GM12873 (cell line): ENCODE results near the gene UTP14A.

Source experiments
- CTCF ChIP-seq: IDR thresholded peaks from 2 replicates; pipeline ENCODE4 v1.5.1; 2012; ENCODE audit warnings: low read depth, mild to moderate bottlenecking, moderate library complexity, low read length, control low read depth; ENCODE audit not compliant: insufficient read depth; ENCODE audit errors: missing control alignments

The UTP14A gene

GRCh38 chrX:129934952-129935351 lies 29.0 kb downstream of the UTP14A start:
- TF ChIP-seq CTCF = no peak

- TF ChIP-seq CTCF = no peak
These were observed 32.1 kb downstream of the UTP14A start for GRCh38 chrX:129938081-129938480.

- no peak for TF ChIP-seq CTCF
These were observed 34.0 kb downstream of the UTP14A start for GRCh38 chrX:129939986-129940385.

GRCh38 chrX:129940721-129941120 lies 34.8 kb downstream of the UTP14A start:
- no peak for TF ChIP-seq CTCF

GRCh38 chrX:129945131-129945530 lies 39.2 kb downstream of the UTP14A start:
- no peak for TF ChIP-seq CTCF

GRCh38 chrX:129953334-129953648 lies 47.3 kb downstream of the UTP14A start:
- no peak for TF ChIP-seq CTCF

- no peak for TF ChIP-seq CTCF
These were observed 47.9 kb downstream of the UTP14A start for GRCh38 chrX:129953881-129954280.

- no peak for TF ChIP-seq CTCF
These were observed 48.8 kb downstream of the UTP14A start for GRCh38 chrX:129954804-129955203.
